Measurements from ENCODE around the gene GAB2.

- no peak for TF ChIP-seq CTCF (conservative IDR thresholded peaks at IDR 0.05; ENCODE audit: low read length)
- TF ChIP-seq EZH2phosphoT487 (IDR thresholded peaks at IDR 0.05; ENCODE audit: borderline replicate concordance, low read depth, low read length), result no peak
Observed at GRCh38 chr11:78338702-78339101, 78.9 kb downstream of the GAB2 start.
